Motor neuron (in vitro differentiated cells): ENCODE results near the gene CLDN20. TPM values are rescaled to one million over a fixed set of nuclear protein-coding genes. Genes with fewer than 3 reads are reported as not detected.
"Not testable (repeated sequence)": the region's sequence is repeated elsewhere in the genome, so short reads cannot be mapped to it uniquely, and the experiment has no call there.

Experiments used
- ATAC-seq, 8 experiments: fragments of 200-7000 bp; cut with Tn5 transposase; replicated peaks in 6 of 8; 2 replicates each; pipeline ENCODE4 v1.8.0; 2021; ENCODE audit warnings: mild to moderate bottlenecking in 8 of 8, moderate library complexity in 8 of 8
- H3K27ac ChIP-seq, 2 donors: fragments of 250-450 bp; sonication (Bioruptor Pico); 2 replicates each; pipeline ENCODE4 v1.9.0; 2021; ENCODE audit warnings: antibody characterized with exemption in 2 of 2, mild to moderate bottlenecking in 2 of 2, moderate library complexity in 1 of 2
- H3K4me1 ChIP-seq, 2 donors: fragments of 250-450 bp; sonication (Bioruptor Pico); replicated peaks in 1 of 2; 2 replicates each; pipeline ENCODE4 v1.6.1; 2021; ENCODE audit warnings: antibody characterized with exemption in 2 of 2, mild to moderate bottlenecking in 2 of 2, moderate library complexity in 1 of 2
- H3K4me3 ChIP-seq, 5 donors: fragments of 250-450 bp; sonication (Bioruptor Pico); 2 replicates each; pipeline ENCODE4 v1.9.0; 2021; ENCODE audit warnings: antibody characterized with exemption in 5 of 5, mild to moderate bottlenecking in 5 of 5, moderate library complexity in 4 of 5
- WGBS, 10 experiments: fragments of 450-650 bp; shearing (Covaris generic); methylation state at CpG; one replicate each; pipeline ENCODE4 v1.0.0; 2022; 5-methylcytosine and 5-hydroxymethylcytosine counted together
- in situ Hi-C, 9 experiments: fragments of 400-800 bp; cut with MboI; loops; one replicate each; pipeline ENCODE4 v1.15.0; 2021; ENCODE audit warnings: low sequenced_read_pairs in 9 of 9, low pct_unique_long_range_greater_than_20kb in 2 of 9; ENCODE audit not compliant: unreplicated experiment in 9 of 9
- total RNA-seq, 8 experiments: library from RNA; unstranded; fragments of 300-600 nt; gene quantifications; 2 replicates each; pipeline versions ENCODE4 v1.2.3 to v1.2.4, GENCODE V29; 2022

CLDN20 gene
- total RNA-seq, 8 experiments from 2014 or later = 0.76 to 10.4 (median 1.9) TPM

DNA sequence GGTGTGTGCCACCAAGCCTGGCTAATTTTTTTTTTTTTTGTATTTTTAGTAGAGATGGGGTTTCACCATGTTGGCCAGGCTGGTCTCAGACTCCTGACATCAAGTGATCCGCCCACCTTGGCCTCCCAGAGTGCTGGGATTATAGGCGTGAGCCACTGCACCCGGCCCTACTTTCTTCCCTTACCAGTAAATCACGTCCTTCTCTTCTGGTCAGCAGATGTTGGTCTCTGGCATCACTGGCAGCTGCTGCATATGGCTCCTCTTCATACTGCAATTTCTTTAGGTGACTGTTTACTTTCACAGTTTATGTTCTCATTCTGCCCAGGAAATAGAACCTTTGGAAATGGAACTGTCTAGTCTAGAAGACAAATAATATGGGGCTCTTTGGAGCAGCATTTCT, 32.8 kb upstream of the CLDN20 start:
- peak in 2 of 8 experiments; percentile 66 to 75 for ATAC-seq
- 33 to 100% (median 82%) methylated on average over 1 to 4 of the region's 4 CpGs; no CpG with 5 or more reads in 4 of the 10 experiments for whole genome bisulfite sequencing, 10 experiments
- H3K27ac ChIP-seq, in situ Hi-C loops, H3K4me3 ChIP-seq, H3K4me1 ChIP-seq: not testable (repeated sequence)

DNA sequence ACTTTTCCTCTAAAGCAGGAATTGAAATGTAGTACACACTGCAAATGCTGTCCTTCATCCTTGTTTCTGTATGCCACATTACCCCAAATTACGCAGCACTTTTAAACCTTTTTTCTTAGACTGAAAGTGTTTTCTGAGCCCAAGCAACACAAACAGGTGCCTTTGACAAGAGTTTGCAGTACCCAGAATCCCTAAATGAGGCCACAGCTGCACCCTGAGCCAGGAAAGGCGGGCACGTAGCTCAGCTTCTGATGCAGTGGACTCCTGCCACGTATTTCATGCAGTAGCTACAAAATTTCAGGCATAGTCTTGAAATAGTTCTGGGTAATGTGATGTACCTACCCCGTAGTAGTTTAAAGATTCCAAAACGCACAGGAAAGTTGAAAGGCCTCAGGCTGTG, 31.0 kb upstream of the CLDN20 start:
- WGBS, 10 experiments = 40 to 100% (median 92%) methylated on average over 1 to 6 of the region's 6 CpGs; no CpG with 5 or more reads in 1 of the 10 experiments
- H3K27ac ChIP-seq = no peak overlapping the region
- H3K4me1 ChIP-seq = no peaks in the 10 kb centered on the region
- no peak overlapping the region for H3K4me3 ChIP-seq
- no peak for ATAC-seq
- in situ Hi-C loops = no loop called here

DNA sequence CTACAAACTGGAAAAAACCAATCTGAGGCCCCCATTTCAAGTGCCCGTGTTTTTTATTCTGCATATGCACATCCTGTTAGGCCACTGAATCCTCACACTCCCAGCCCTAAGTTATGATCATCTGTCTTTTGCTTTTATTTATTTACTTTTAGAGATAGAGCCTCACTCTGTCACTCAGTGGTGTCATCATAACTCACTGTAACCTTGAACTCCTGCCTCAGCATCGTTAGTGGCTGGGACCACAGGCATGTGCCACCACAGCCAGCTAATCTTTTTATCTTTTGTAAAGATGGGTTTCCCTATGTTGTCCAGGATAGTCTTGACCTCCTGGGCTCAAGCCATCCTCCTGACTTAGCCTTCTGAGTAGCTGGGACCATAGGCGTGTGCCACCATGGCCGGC, 29.6 kb upstream of the CLDN20 start:
- Histone ChIP-seq H3K4me1 (no peaks in the 10 kb centered on the region), H3K4me3 (no peak overlapping the region), H3K27ac (no peak overlapping the region)
- ATAC-seq = peak in 2 of 8 experiments; percentile 25 to 41
- in situ Hi-C loops = no loop called here
- 0 to 100% (median 65%) methylated on average over 1 to 4 of the region's 4 CpGs; no CpG with 5 or more reads in 2 of the 10 experiments for WGBS, 10 experiments

DNA sequence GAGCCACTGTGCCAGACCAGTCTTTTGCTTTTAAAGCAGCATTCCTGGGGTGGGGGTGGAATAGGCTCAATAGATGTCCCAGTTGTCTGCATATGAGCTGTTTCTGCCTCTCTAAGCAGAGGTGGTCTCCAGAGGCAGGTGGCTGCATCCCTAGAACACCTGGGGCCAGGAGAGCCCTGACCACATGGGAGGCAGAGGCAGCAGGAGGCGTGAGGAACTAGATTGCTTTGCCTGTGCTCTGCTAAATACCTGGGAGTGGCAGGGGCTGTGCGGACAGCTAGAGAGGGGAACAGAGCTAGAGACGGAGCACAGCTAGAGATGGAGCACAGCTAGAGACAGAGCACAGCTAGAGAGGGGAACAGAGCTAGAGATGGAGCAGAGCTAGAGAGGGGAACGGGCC, 29.1 kb upstream of the CLDN20 start:
- in situ Hi-C loops = no loop called here
- Histone ChIP-seq H3K27ac (no peak overlapping the region), H3K4me1 (no peaks in the 10 kb centered on the region), H3K4me3 (no peak overlapping the region)
- WGBS, 10 experiments = 90 to 100% (median 94%) methylated on average over 2 of the region's 4 CpGs; no CpG with 5 or more reads in 5 of the 10 experiments
- ATAC-seq = no peak

DNA sequence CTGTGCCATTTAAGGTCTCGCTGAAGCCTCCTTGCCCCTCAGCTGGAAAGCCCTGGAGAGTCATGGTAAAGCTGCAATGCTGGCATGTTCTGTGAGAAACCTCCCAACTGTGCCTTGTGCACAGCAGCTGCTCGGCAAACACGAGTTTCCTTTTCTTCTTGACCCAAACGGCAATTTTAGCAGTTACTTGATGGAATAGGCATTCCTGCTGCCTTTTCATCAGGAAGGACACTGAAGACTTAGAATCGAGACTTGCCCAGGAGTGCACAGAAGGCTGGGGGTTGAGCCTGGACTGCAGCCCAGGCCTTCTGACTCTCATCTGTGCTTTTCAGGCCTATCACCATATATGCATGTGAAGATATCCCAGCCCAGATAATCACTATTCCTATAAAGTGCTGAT, 28.7 kb upstream of the CLDN20 start:
- Histone ChIP-seq H3K4me3 (no peak overlapping the region), H3K4me1 (no peaks in the 10 kb centered on the region), H3K27ac (no peak overlapping the region)
- WGBS, 10 experiments = 54 to 100% (median 68%) methylated on average over 1 to 5 of the region's 5 CpGs; no CpG with 5 or more reads in 4 of the 10 experiments
- peak in 2 of 8 experiments; percentile 68 to 74 for ATAC-seq
- in situ Hi-C loops = no loop called here

DNA sequence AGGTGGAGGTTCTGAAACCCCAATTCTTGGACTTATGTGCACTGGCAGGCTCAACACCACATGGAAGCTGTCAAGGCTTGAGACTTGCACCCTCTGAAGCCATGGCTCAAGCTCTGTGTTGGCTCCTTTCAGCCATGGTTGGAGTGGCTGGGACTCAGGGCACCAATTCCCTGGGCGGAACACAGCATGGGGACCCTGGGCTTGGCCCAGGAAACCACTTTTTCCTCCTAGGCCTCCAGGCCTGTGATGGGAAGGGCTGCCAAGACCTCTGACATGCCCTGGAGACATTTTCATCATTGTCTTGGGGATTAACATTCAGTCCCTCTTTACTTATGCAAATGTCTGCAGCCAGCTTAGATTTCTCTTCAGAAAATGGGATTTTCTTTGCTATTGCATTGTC, 26.2 kb upstream of the CLDN20 start:
- Histone ChIP-seq H3K4me3 (no peak overlapping the region), H3K4me1 (no peaks in the 10 kb centered on the region), H3K27ac (no peak overlapping the region)
- WGBS, 10 experiments = 100% methylated on average over 1 of the region's 1 CpG; no CpG with 5 or more reads in 8 of the 10 experiments
- in situ Hi-C loops = no loop called here
- ATAC-seq = no peak

DNA sequence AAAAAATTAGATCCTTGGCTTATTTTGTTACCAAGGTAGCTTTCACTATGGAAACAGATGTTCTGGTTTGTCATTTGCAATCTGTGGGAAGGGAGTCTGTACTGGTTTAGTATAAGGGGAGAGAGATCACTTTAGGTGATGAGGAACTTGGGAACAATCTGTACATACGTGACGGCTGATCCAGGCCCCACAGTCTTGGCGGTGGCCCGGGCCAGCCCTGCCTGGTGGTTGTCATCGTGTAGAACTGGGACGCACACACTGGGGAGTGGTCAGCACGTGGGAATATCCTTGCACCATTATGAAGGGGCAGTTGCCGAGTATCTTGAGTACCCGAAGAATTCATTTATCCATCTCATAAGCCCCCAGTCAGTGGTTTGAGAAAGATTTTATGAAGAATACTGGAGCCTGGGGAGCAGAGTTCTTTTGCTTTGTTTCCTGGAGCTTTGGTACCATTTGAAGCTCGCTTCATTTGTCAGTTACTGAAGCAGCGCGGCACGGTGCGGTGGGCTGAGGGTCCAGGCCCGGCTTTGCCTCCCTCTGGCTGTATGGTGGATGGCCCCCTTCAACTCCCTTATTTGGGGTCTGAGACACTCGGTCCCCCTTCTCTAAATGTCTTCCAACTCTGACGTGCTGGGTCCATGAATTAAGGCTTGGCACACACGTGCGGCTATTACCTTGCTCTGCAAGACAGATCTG, 22.8 kb upstream of the CLDN20 start:
- no peaks in the 10 kb centered on the region for H3K4me1 ChIP-seq
- ATAC-seq = peak in 1 of 8 experiments; percentile 29
- in situ Hi-C loops = loop anchor here in 1 of 9 experiments (10.0 kb wide), 1 partner anchor 66 kb away; no protein-coding TSS in a partner anchor
- H3K4me3 ChIP-seq = no peak overlapping the region
- H3K27ac ChIP-seq = no peak overlapping the region
- 81 to 100% (median 99%) methylated on average over 2 to 13 of the region's 19 CpGs; no CpG with 5 or more reads in 3 of the 10 experiments for WGBS, 10 experiments

DNA sequence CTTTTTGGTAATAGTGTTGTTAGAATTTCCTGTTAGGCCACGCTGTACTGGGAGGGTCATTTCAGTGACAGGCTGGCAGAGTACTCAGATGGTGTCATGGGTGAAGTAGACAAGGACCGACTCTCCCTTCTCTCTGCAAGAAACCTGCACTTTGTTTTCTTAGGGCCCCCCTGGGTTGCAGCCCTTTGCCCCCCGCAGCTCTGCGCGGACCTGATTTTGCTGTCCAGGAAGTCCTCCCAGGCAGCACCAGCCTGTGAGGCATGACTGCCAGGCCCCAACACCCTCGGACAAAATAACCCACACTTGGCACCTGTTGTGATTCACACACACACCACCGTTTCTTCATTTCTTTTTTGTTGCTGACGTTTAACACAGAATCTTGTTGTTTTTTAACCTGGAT, 21.8 kb upstream of the CLDN20 start:
- 72 to 100% (median 81%) methylated on average over 2 to 8 of the region's 8 CpGs; no CpG with 5 or more reads in 4 of the 10 experiments for WGBS, 10 experiments
- in situ Hi-C loops = loop anchor here in 1 of 9 experiments (10.0 kb wide), 1 partner anchor 67 kb away; no protein-coding TSS in a partner anchor
- Histone ChIP-seq H3K4me3 (no peak overlapping the region), H3K4me1 (no peaks in the 10 kb centered on the region), H3K27ac (no peak overlapping the region)
- ATAC-seq = no peak

DNA sequence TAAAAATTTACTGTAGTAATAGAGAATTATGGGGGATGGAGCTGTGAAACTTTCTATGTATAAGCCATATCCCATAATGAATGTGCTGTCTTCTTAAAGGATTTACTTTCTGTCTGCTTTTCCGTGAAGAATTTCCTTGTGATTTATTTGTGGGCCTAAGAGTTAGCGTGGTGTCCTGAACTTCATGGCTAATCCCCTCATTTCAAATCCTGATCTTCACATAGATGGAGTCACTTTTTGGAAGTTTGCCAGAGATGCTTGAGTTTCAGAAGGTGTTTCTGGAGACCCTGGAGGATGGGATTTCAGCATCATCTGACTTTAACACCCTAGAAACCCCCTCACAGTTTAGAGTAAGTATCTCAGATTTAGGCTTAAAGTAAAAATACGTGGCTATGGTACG, 19.4 kb upstream of the CLDN20 start:
- H3K4me1 ChIP-seq = no peaks in the 10 kb centered on the region
- WGBS, 10 experiments = 65 to 100% (median 96%) methylated on average over 1 to 4 of the region's 4 CpGs; no CpG with 5 or more reads in 2 of the 10 experiments
- no peak overlapping the region for H3K27ac ChIP-seq
- in situ Hi-C loops = loop anchor here in 1 of 9 experiments (10.0 kb wide), 1 partner anchor 70 kb away; no protein-coding TSS in a partner anchor
- no peak overlapping the region for H3K4me3 ChIP-seq
- no peak for ATAC-seq

DNA sequence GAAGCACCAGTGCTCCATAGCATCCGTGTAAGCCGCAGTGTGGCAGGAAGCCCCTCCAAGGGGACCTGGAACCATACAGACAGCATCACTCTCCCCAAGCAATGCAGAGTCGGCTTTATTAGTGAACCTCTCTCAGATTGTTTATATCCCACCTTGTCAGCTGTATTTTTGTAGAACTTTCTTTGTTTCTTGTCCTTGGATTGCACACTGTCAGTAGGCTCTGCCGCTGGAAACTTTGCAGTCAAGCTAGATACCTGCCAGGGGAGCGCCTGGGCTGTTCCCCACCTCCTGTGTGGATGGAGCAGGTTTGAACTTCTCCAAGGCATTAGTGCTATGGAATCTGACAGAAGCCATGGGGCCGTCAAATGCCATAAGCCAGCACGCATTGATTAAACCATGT, 18.6 kb upstream of the CLDN20 start:
- in situ Hi-C loops = loop anchor here in 1 of 9 experiments (10.0 kb wide), 1 partner anchor 70 kb away; no protein-coding TSS in a partner anchor
- no peaks in the 10 kb centered on the region for H3K4me1 ChIP-seq
- H3K27ac ChIP-seq = no peak overlapping the region
- no peak overlapping the region for H3K4me3 ChIP-seq
- WGBS, 10 experiments = 89 to 100% (median 100%) methylated on average over 1 to 6 of the region's 7 CpGs; no CpG with 5 or more reads in 1 of the 10 experiments
- ATAC-seq = no peak

DNA sequence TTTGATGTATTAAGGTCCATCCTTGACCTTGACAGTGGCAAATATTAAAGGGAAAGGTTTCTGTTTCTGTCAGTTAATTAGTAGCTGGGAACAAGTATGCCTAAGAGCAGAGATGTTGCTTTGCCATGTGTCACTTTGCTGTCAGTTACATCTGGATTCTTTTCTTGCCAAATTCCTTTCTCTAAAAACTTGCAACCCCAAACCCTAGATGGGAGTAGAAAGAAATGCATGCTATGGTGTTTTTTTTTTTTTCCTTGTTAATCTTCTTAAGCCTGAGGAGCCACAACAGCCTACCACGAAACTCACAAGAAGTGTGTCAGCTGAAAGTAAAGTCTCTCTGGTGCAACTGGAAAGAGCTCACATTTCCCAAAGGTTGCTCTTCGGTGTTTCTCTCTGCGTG, 18.0 kb upstream of the CLDN20 start:
- 31 to 100% (median 95%) methylated on average over 1 to 3 of the region's 3 CpGs; no CpG with 5 or more reads in 3 of the 10 experiments for WGBS, 10 experiments
- no peak overlapping the region for H3K27ac ChIP-seq
- ATAC-seq = no peak
- no peaks in the 10 kb centered on the region for H3K4me1 ChIP-seq
- no peak overlapping the region for H3K4me3 ChIP-seq
- in situ Hi-C loops = loop anchor here in 1 of 9 experiments (10.0 kb wide), 1 partner anchor 71 kb away; no protein-coding TSS in a partner anchor

DNA sequence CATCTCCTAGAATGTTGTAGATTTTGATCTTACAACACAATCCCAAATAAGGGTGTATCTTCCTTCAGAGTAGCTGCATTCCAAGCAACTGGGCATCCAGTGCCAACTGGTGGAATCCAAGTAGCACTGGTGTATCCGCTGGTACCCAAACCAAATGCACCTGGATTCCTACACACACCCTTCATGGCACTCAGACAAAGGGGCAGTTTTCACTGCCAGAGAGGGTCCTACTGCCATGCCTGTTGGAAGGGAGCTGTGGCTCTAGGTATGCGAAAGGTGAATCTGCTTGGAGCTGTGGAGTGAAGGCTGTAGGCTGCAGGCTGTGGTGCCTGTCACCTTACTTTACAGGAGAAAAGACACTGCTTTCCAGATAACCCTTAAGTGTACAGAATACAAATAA, 17.0 kb upstream of the CLDN20 start:
- 94 to 100% (median 100%) methylated on average over 1 to 2 of the region's 2 CpGs; no CpG with 5 or more reads in 4 of the 10 experiments for WGBS, 10 experiments
- no peak overlapping the region for H3K27ac ChIP-seq
- in situ Hi-C loops = loop anchor here in 1 of 9 experiments (10.0 kb wide), 1 partner anchor 72 kb away; no protein-coding TSS in a partner anchor
- no peak overlapping the region for H3K4me3 ChIP-seq
- no peaks in the 10 kb centered on the region for H3K4me1 ChIP-seq
- no peak for ATAC-seq

DNA sequence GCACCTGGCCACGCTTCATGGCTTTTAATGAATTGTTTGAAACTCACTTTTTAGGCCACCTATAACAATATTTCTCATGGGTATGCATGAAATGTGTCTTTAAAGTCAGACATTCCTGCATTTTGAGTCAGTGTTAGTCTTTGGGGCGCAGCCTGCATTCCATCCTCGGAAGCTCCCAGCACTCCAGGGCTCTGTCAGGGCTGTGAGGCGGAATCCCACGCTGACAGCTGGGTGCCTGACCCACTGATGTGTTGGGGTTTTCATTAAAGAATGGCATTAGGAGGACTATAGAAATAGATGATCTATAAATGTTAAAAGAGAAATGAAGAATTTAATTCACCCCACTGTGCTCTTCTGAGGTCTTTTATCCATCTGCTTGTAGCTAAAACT, 16.2 kb upstream of the CLDN20 start:
- Histone ChIP-seq H3K27ac (no peak overlapping the region), H3K4me3 (no peak overlapping the region), H3K4me1 (no peaks in the 10 kb centered on the region)
- ATAC-seq = peak in 2 of 8 experiments; percentile 68 to 84
- in situ Hi-C loops = loop anchor here in 1 of 9 experiments (10.0 kb wide), 1 partner anchor 73 kb away; no protein-coding TSS in a partner anchor
- WGBS, 10 experiments = 35 to 100% (median 89%) methylated on average over 2 to 4 of the region's 5 CpGs; no CpG with 5 or more reads in 6 of the 10 experiments
